ENCODE measurements around the gene TUSC2. TPM values are rescaled to one million over a fixed set of nuclear protein-coding genes. Genes with fewer than 3 reads are reported as not detected.

The TUSC2 gene
- total RNA-seq, 1 experiment from 2014 or later, result 38.3 TPM

- H3K4me3 Mint-ChIP-seq (ENCODE audit: unreplicated experiment), result peak within 1 kb of the TSS; percentile 97
- peak; percentile 15 to 26 for TF ChIP-seq CTCF (IDR thresholded peaks at IDR 0.05; ENCODE audit: insufficient read depth in 1 of 2, low read depth in 1 of 2, low read length in 1 of 2, severe bottlenecking in 1 of 2, unreplicated experiment in 1 of 2)
- H3K4me1 Mint-ChIP-seq (ENCODE audit: low read depth, unreplicated experiment), result peaks cover 11% of the 10 kb centered on the region
- peak within 1 kb of the TSS; percentile 47 for H3K4me3 ChIP-seq (ENCODE audit: low read depth, low read length)
- intact Hi-C loops (cut with micrococcal nuclease; ENCODE audit: unreplicated experiment), result loop anchor here (1.0 to 2.0 kb wide), 4 partner anchors 18 to 62 kb away; partner anchors contain the start of gene GNAI2
- no peaks in the 10 kb centered on the region for H3K9me3 Mint-ChIP-seq (ENCODE audit: unreplicated experiment)
- CTCF ChIA-PET, result interaction anchor here (0.7 to 1.3 kb wide), 10 partner anchors 17 to 1200 kb away, joined by 3 to 8 read pairs (median 4); partner anchors contain the start of gene LSMEM2
- H3K36me3 Mint-ChIP-seq (ENCODE audit: insufficient read depth, unreplicated experiment), result peaks cover 11% of the 10 kb centered on the region
- peaks cover 20% of the 10 kb centered on the region for H3K4me1 ChIP-seq
- H3K36me3 ChIP-seq (ENCODE audit: control insufficient read depth, insufficient read depth, low read length), result no peaks in the 10 kb centered on the region; the same call in 1 of the 2 replicates
- H3K27ac Mint-ChIP-seq (ENCODE audit: unreplicated experiment), result peak within 1 kb of the TSS; percentile 95
- POLR2A ChIA-PET, result interaction anchor here (0.6 to 1.4 kb wide), 8 partner anchors 11 to 1281 kb away, joined by 3 to 17 read pairs (median 6); partner anchors contain the start of genes DALRD3 and GNAI2
- DNase-seq, result peak; percentile 99
- BruUV-seq (replicated peaks), result no TSS peak
- no peaks in the 10 kb centered on the region for H3K9me3 ChIP-seq
- no peaks in the 10 kb centered on the region for H3K27me3 Mint-ChIP-seq (ENCODE audit: insufficient read depth, unreplicated experiment)
- no peaks in the 10 kb centered on the region for H3K27me3 ChIP-seq (replicated peaks; ENCODE audit: control insufficient read depth, insufficient read depth, low read length)
These were observed 29.0 kb downstream of the TUSC2 start, which contains the start of the genes HYAL3 and NAA80 for GRCh38 chr3:50298836-50299637. HYAL3 (minus strand) TSS chr3:50299405; CDS start chr3:50295602, 3,803 bp downstream. NAA80 (minus strand) TSS chr3:50299405; CDS start chr3:50297463, 1,942 bp downstream.

GRCh38 chr3:50297896-50298725 is 29.9 kb downstream of the TUSC2 start:
- Mint-ChIP-seq H3K27ac (ENCODE audit: unreplicated experiment) (peak overlapping the region; percentile 95), H3K9me3 (ENCODE audit: unreplicated experiment) (no peaks in the 10 kb centered on the region), H3K27me3 (ENCODE audit: insufficient read depth, unreplicated experiment) (no peaks in the 10 kb centered on the region), H3K36me3 (ENCODE audit: insufficient read depth, unreplicated experiment) (peaks cover 11% of the 10 kb centered on the region), H3K4me1 (ENCODE audit: low read depth, unreplicated experiment) (peaks cover 12% of the 10 kb centered on the region), H3K4me3 (ENCODE audit: unreplicated experiment) (peak overlapping the region; percentile 97)
- CTCF ChIA-PET, result no interaction called here
- no peaks in the 10 kb centered on the region for H3K9me3 ChIP-seq
- POLR2A ChIA-PET, result no interaction called here
- peak overlapping the region; percentile 47 for H3K4me3 ChIP-seq (ENCODE audit: low read depth, low read length)
- no peaks in the 10 kb centered on the region; the same call in 1 of the 2 replicates for H3K36me3 ChIP-seq (ENCODE audit: control insufficient read depth, insufficient read depth, low read length)
- no peaks in the 10 kb centered on the region for H3K27me3 ChIP-seq (replicated peaks; ENCODE audit: control insufficient read depth, insufficient read depth, low read length)
- no peak for DNase-seq
- peak in 1 of 2 experiments; percentile 16 for TF ChIP-seq CTCF (IDR thresholded peaks at IDR 0.05; ENCODE audit: insufficient read depth in 1 of 2, low read depth in 1 of 2, low read length in 1 of 2, severe bottlenecking in 1 of 2, unreplicated experiment in 1 of 2)
- intact Hi-C loops (cut with micrococcal nuclease; ENCODE audit: unreplicated experiment), result loop anchor here (2.0 kb wide), 3 partner anchors 17 to 61 kb away; partner anchors contain the start of gene GNAI2
- peaks cover 18% of the 10 kb centered on the region for H3K4me1 ChIP-seq
- TSS peak; percentile 45 for BruUV-seq (replicated peaks)

- Histone ChIP-seq H3K27me3 (replicated peaks; ENCODE audit: control insufficient read depth, insufficient read depth, low read length) (no peaks in the 10 kb centered on the region), H3K9me3 (no peaks in the 10 kb centered on the region), H3K4me1 (peaks cover 19% of the 10 kb centered on the region), H3K36me3 (ENCODE audit: control insufficient read depth, insufficient read depth, low read length) (no peaks in the 10 kb centered on the region; the same call in 1 of the 2 replicates), H3K4me3 (ENCODE audit: low read depth, low read length) (no peak overlapping the region)
- TF ChIP-seq CTCF (IDR thresholded peaks at IDR 0.05; ENCODE audit: insufficient read depth in 1 of 2, low read depth in 1 of 2, low read length in 1 of 2, severe bottlenecking in 1 of 2, unreplicated experiment in 1 of 2), result no peak
- Mint-ChIP-seq H3K4me1 (ENCODE audit: low read depth, unreplicated experiment) (peaks cover 15% of the 10 kb centered on the region), H3K27me3 (ENCODE audit: insufficient read depth, unreplicated experiment) (no peaks in the 10 kb centered on the region), H3K4me3 (ENCODE audit: unreplicated experiment) (no peak overlapping the region), H3K36me3 (ENCODE audit: insufficient read depth, unreplicated experiment) (peaks cover 15% of the 10 kb centered on the region), H3K9me3 (ENCODE audit: unreplicated experiment) (no peaks in the 10 kb centered on the region), H3K27ac (ENCODE audit: unreplicated experiment) (no peak overlapping the region)
- POLR2A ChIA-PET, result no interaction called here
- BruUV-seq (replicated peaks), result no TSS peak
- CTCF ChIA-PET, result no interaction called here
- intact Hi-C loops (cut with micrococcal nuclease; ENCODE audit: unreplicated experiment), result no loop called here
- DNase-seq, result peak in 1 of 2 experiments; percentile 26
These were observed 30.6 kb downstream of the TUSC2 start for GRCh38 chr3:50297384-50297775.
